ENCODE data around the gene IL21R. TPM values are rescaled to one million over a fixed set of nuclear protein-coding genes. Genes with fewer than 3 reads are reported as not detected.

Gene IL21R
- total and polyA plus RNA-seq, 10 of the 15 experiments (the other 5 are each of a cell fraction or from before 2014, with no cell fraction given), result 5.3 to 138 (median 82.5) TPM

GRCh38 chr16:27374804-27375425 is 27.1 kb upstream of the IL21R start (continued):
- no peak for TF ChIP-seq PBX3 (IDR thresholded peaks at IDR 0.05; ENCODE audit: insufficient replicate concordance, low read depth, low read length)
- TF ChIP-seq ATF2 (IDR thresholded peaks at IDR 0.05; ENCODE audit: low read length), result no peak
- peak; percentile 91 for TF ChIP-seq POLR2AphosphoS2 (IDR thresholded peaks at IDR 0.05; ENCODE audit: low read depth, low read length)
- no peak for TF ChIP-seq IRF5 (IDR thresholded peaks at IDR 0.05; ENCODE audit: borderline replicate concordance)
- peak; percentile 97 for TF ChIP-seq HDGF (IDR thresholded peaks at IDR 0.05)
- TF ChIP-seq STAT1 (conservative IDR thresholded peaks at IDR 0.05), result no peak
- TF ChIP-seq SRF (IDR thresholded peaks at IDR 0.05; ENCODE audit: low read depth in 2 of 2, low read length in 2 of 2), result no peak
- TF ChIP-seq SPI1 (IDR thresholded peaks at IDR 0.05; ENCODE audit: borderline replicate concordance, insufficient read depth, low read depth, low read length), result no peak
- no peak for TF ChIP-seq EP300 (IDR thresholded peaks at IDR 0.05; ENCODE audit: borderline replicate concordance in 1 of 2, control insufficient read depth in 1 of 2, low read depth in 2 of 2, low read length in 2 of 2)
- peak; percentile 77 for TF ChIP-seq POLR2A (IDR thresholded peaks at IDR 0.05; ENCODE audit: low read depth, low read length)
- peak; percentile 39 to 50 (median 42); a peak in 4 of 6 replicates for TF ChIP-seq CTCF (IDR thresholded peaks at IDR 0.05 in 2 of 3, conservative IDR thresholded peaks at IDR 0.05 in 1 of 3; ENCODE audit: control insufficient read depth in 2 of 3, extremely low read depth in 1 of 3, insufficient read depth in 1 of 3, low read depth in 3 of 3, low read length in 3 of 3)
- no peak for TF ChIP-seq E2F4 (IDR thresholded peaks at IDR 0.05; ENCODE audit: low read depth, low read length)
- peak; percentile 84; the same call in 1 of the 2 replicates for TF ChIP-seq ATF3 (IDR thresholded peaks at IDR 0.05; ENCODE audit: borderline replicate concordance, extremely low read depth, low read depth, low read length)
- peak; percentile 55 for TF ChIP-seq CHD2 (IDR thresholded peaks at IDR 0.05; ENCODE audit: borderline replicate concordance, low read depth, low read length)
- TF ChIP-seq BCL11A (IDR thresholded peaks at IDR 0.05; ENCODE audit: low read depth, low read length), result no peak
- no peak for TF ChIP-seq ZNF592 (IDR thresholded peaks at IDR 0.05)
- TF ChIP-seq CREM (IDR thresholded peaks at IDR 0.05; ENCODE audit: low read depth), result 0 out of 2 replicates have a peak, but pooled peaks have one; percentile 5
